H9 (cell line): ENCODE measurements around the gene ICE1. TPM values are rescaled to one million over a fixed set of nuclear protein-coding genes. Genes with fewer than 3 reads are reported as not detected.
"Not testable (repeated sequence)": the region's sequence is repeated elsewhere in the genome, so short reads cannot be mapped to it uniquely, and the experiment has no call there.

Experiments used
- DNase-seq: peaks from one replicate; pipeline ENCODE4 v3.0.0-alpha.2; 2017
- H2AFZ ChIP-seq: one replicate; pipeline ENCODE4 v1.6.1; 2013; ENCODE audit warnings: mild to moderate bottlenecking, low read length, control low read depth, moderate library complexity
- H2AK5ac ChIP-seq: 2 replicates; pipeline ENCODE4 v1.6.1; 2013; ENCODE audit warnings: low read length, control low read depth, mixed read lengths; ENCODE audit not compliant: insufficient read length
- H2BK120ac ChIP-seq: one replicate; pipeline ENCODE4 v1.6.1; 2013; ENCODE audit warnings: low read depth, mild to moderate bottlenecking, low read length, control low read depth, inconsistent platforms; ENCODE audit not compliant: poor library complexity, severe bottlenecking
- H2BK12ac ChIP-seq: 2 replicates; pipeline ENCODE4 v1.6.1; 2013; ENCODE audit warnings: low read length, control low read depth, mixed read lengths, low read depth; ENCODE audit not compliant: insufficient read length
- H2BK15ac ChIP-seq: 2 replicates; pipeline ENCODE4 v1.6.1; 2013; ENCODE audit warnings: low read depth, low read length, control low read depth
- H2BK20ac ChIP-seq: one replicate; pipeline ENCODE4 v1.6.1; 2013; ENCODE audit warnings: low read depth, mild to moderate bottlenecking, low read length, control low read depth, inconsistent platforms; ENCODE audit not compliant: poor library complexity, severe bottlenecking
- H2BK5ac ChIP-seq: 2 replicates; pipeline ENCODE4 v1.6.1; 2013; ENCODE audit warnings: low read length, control low read depth, mixed read lengths; ENCODE audit not compliant: insufficient read length
- H3K14ac ChIP-seq: 2 replicates; pipeline ENCODE4 v1.6.1; 2013; ENCODE audit warnings: low read length, control low read depth; ENCODE audit not compliant: insufficient read depth
- H3K18ac ChIP-seq: 2 replicates; pipeline ENCODE4 v1.6.1; 2013; ENCODE audit warnings: low read depth, mild to moderate bottlenecking, mixed read lengths, low read length, control low read depth; ENCODE audit not compliant: insufficient read length
- H3K23ac ChIP-seq: 2 replicates; pipeline ENCODE4 v1.6.1; 2013; ENCODE audit warnings: low read length, control low read depth, mixed read lengths, low read depth; ENCODE audit not compliant: insufficient read length
- H3K23me2 ChIP-seq: 2 replicates; pipeline ENCODE4 v1.6.1; 2013; ENCODE audit warnings: low read depth, mild to moderate bottlenecking, mixed read lengths, low read length, control low read depth; ENCODE audit not compliant: insufficient read length, poor library complexity, severe bottlenecking
- H3K27ac ChIP-seq: 2 replicates; pipeline ENCODE4 v1.5.1; 2013; ENCODE audit warnings: low read length, control low read depth, mixed read lengths, low read depth; ENCODE audit not compliant: insufficient read length
- H3K27me3 ChIP-seq: 2 replicates; pipeline ENCODE4 v1.6.1; 2013; ENCODE audit warnings: low read length, control low read depth, inconsistent platforms; ENCODE audit not compliant: insufficient read depth
- H3K4ac ChIP-seq: 2 replicates; pipeline ENCODE4 v1.6.1; 2013; ENCODE audit warnings: low read depth, mild to moderate bottlenecking, control low read depth, inconsistent platforms, low read length, moderate library complexity
- H3K4me1 ChIP-seq: 2 replicates; pipeline ENCODE4 v1.6.1; 2013; ENCODE audit warnings: low read length, control low read depth, inconsistent platforms; ENCODE audit not compliant: insufficient read depth
- H3K4me2 ChIP-seq: 2 replicates; pipeline ENCODE4 v1.6.1; 2013; ENCODE audit warnings: low read length, control low read depth, mixed read lengths; ENCODE audit not compliant: insufficient read length, insufficient read depth
- H3K56ac ChIP-seq: 2 replicates; pipeline ENCODE4 v1.6.1; 2013; ENCODE audit warnings: low read depth, mild to moderate bottlenecking, mixed read lengths, low read length, control low read depth; ENCODE audit not compliant: insufficient read length
- H3K79me1 ChIP-seq: 2 replicates; pipeline ENCODE4 v1.6.1; 2013; ENCODE audit warnings: low read depth, mild to moderate bottlenecking, moderate library complexity, low read length, control low read depth, inconsistent platforms; ENCODE audit not compliant: insufficient read depth, poor library complexity, severe bottlenecking
- H3K79me2 ChIP-seq: 2 replicates; pipeline ENCODE4 v1.6.1; 2013; ENCODE audit warnings: low read length, control low read depth, inconsistent platforms; ENCODE audit not compliant: insufficient read depth
- H3K9ac ChIP-seq: 2 replicates; pipeline ENCODE4 v1.6.1; 2013; ENCODE audit warnings: low read length, control low read depth, mixed read lengths; ENCODE audit not compliant: insufficient read length; ENCODE audit errors: extremely low read depth
- H3K9me3 ChIP-seq: one replicate; pipeline ENCODE4 v1.6.1; 2013; ENCODE audit warnings: low read depth, low read length, inconsistent platforms; ENCODE audit not compliant: control insufficient read depth
- H3T11ph ChIP-seq: one replicate; pipeline ENCODE4 v1.6.1; 2013; ENCODE audit warnings: mild to moderate bottlenecking, low read length, control low read depth, inconsistent platforms
- H4K20me1 ChIP-seq: one replicate; pipeline ENCODE4 v1.6.1; 2013; ENCODE audit not compliant: control insufficient read depth, insufficient read length, insufficient read depth
- H4K5ac ChIP-seq: 2 replicates; pipeline ENCODE4 v1.6.1; 2013; ENCODE audit warnings: low read depth, mild to moderate bottlenecking, mixed read lengths, low read length, control low read depth; ENCODE audit not compliant: insufficient read length
- H4K8ac ChIP-seq: replicated peaks from 2 replicates; pipeline ENCODE4 v1.6.1; 2013; ENCODE audit warnings: low read length, control low read depth, mixed read lengths, low read depth; ENCODE audit not compliant: insufficient read length
- H4K91ac ChIP-seq: 2 replicates; pipeline ENCODE4 v1.6.1; 2013; ENCODE audit warnings: low read depth, mild to moderate bottlenecking, moderate library complexity, mixed read lengths, low read length, control low read depth; ENCODE audit not compliant: insufficient read length
- H3K27ac Mint-ChIP-seq, 3 experiments: 2 replicates in 2 of 3; 3 replicates in 1 of 3; pipeline ENCODE4 v1.8.0; 2020 to 2021; ENCODE audit warnings: mixed read lengths in 3 of 3, mild to moderate bottlenecking in 1 of 3, moderate library complexity in 1 of 3
- H3K27me3 Mint-ChIP-seq: 2 replicates; pipeline ENCODE4 v1.8.0; 2021; ENCODE audit warnings: low read depth, mild to moderate bottlenecking, moderate library complexity, mixed read lengths
- H3K36me3 Mint-ChIP-seq, 3 experiments: 2 replicates in 2 of 3; 3 replicates in 1 of 3; pipeline ENCODE4 v1.8.0; 2020 to 2021; ENCODE audit warnings: low read depth in 3 of 3, mixed read lengths in 3 of 3; ENCODE audit not compliant: insufficient read depth in 1 of 3
- H3K4me1 Mint-ChIP-seq, 2 experiments: 2 replicates each; pipeline ENCODE4 v1.8.0; 2020; ENCODE audit warnings: mixed read lengths in 2 of 2
- H3K4me3 Mint-ChIP-seq, 2 experiments: 2 replicates in 1 of 2; 3 replicates in 1 of 2; pipeline ENCODE4 v1.8.0; 2020 to 2021; ENCODE audit warnings: mild to moderate bottlenecking in 2 of 2, mixed read lengths in 2 of 2, moderate library complexity in 1 of 2
- H3K9me3 Mint-ChIP-seq, 2 experiments: 2 replicates in 1 of 2; 3 replicates in 1 of 2; pipeline ENCODE4 v1.8.0; 2020; ENCODE audit warnings: mild to moderate bottlenecking in 2 of 2, mixed read lengths in 2 of 2, moderate library complexity in 1 of 2
- WGBS: extraction: QIAGEN DNeasy Blood & Tissue Kit; methylation state at CpG from one replicate; pipeline ENCODE4 v1.1.7; 2013; ENCODE audit warnings: missing lambda C conversion rate, low lambda C conversion rate, mixed read lengths; ENCODE audit not compliant: insufficient read length; ENCODE audit errors: extremely low coverage; 5-methylcytosine and 5-hydroxymethylcytosine counted together
- total RNA-seq: library from RNA; stranded (reverse); gene quantifications from 2 replicates; pipeline ENCODE4 v1.2.1, GENCODE V29; 2021
- TF ChIP-seq, protein P1 (sequence below): fragments of 200-600 bp; sonication (generic); conservative IDR thresholded peaks from 3 replicates; pipeline ENCODE4 v1.8.0; 2021; ENCODE audit warnings: antibody characterized with exemption, mild to moderate bottlenecking

Gene ICE1
- total RNA-seq, 1 experiment from 2014 or later = 45.1 TPM

DNA sequence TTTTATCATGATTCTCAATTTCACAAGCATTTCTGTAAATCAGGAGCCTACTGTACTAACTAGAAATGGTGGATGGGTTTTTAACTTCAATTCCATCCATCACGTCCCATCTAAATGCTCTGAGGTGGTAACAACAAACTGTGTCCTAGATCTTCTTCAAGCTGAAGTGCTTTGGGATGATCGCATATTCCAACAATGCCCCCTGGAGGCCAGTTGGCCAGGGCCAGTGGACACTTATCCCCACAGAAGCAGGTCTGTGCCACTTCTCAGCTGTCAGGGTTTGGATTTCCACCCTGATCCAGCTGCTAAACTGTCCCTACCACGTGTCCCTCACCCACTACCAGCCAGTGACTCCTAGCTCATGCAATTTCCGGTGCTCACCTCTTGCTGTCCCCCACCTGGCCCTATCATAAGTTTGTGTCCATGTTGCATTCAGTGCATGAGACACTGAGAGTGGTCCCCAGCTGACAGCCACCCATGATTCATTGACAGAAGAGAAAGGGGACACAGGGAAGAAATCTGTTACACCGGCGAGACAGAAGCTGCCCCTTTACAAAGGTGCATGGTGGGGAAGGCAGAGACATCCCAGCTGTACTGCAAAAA, 28.0 kb upstream of the ICE1 start:
- H2AFZ ChIP-seq, H3K4me2 ChIP-seq, H3K23me2 ChIP-seq, H3K14ac ChIP-seq, H2BK20ac ChIP-seq, H3K27me3 Mint-ChIP-seq, H2BK12ac ChIP-seq, H2BK120ac ChIP-seq, H3K4me1 ChIP-seq, H3T11ph ChIP-seq, H3K79me1 ChIP-seq, H2BK15ac ChIP-seq, H3K23ac ChIP-seq, H3K9me3 Mint-ChIP-seq, H3K27ac Mint-ChIP-seq, H3K27me3 ChIP-seq, H3K18ac ChIP-seq, H4K20me1 ChIP-seq, H3K79me2 ChIP-seq, H3K27ac ChIP-seq, H3K56ac ChIP-seq, H4K5ac ChIP-seq, H3K9me3 ChIP-seq, H3K4ac ChIP-seq, H3K9ac ChIP-seq, H3K4me3 Mint-ChIP-seq, H4K8ac ChIP-seq, H2AK5ac ChIP-seq, H3K36me3 Mint-ChIP-seq, H4K91ac ChIP-seq, H3K4me1 Mint-ChIP-seq, H2BK5ac ChIP-seq: not testable (repeated sequence)
- peak; percentile 57 for DNase-seq
- WGBS = no CpG with 5 or more reads among the region's 6 CpGs
- TF ChIP-seq, protein P1, sequence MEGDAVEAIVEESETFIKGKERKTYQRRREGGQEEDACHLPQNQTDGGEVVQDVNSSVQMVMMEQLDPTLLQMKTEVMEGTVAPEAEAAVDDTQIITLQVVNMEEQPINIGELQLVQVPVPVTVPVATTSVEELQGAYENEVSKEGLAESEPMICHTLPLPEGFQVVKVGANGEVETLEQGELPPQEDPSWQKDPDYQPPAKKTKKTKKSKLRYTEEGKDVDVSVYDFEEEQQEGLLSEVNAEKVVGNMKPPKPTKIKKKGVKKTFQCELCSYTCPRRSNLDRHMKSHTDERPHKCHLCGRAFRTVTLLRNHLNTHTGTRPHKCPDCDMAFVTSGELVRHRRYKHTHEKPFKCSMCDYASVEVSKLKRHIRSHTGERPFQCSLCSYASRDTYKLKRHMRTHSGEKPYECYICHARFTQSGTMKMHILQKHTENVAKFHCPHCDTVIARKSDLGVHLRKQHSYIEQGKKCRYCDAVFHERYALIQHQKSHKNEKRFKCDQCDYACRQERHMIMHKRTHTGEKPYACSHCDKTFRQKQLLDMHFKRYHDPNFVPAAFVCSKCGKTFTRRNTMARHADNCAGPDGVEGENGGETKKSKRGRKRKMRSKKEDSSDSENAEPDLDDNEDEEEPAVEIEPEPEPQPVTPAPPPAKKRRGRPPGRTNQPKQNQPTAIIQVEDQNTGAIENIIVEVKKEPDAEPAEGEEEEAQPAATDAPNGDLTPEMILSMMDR = peak; percentile 73

DNA sequence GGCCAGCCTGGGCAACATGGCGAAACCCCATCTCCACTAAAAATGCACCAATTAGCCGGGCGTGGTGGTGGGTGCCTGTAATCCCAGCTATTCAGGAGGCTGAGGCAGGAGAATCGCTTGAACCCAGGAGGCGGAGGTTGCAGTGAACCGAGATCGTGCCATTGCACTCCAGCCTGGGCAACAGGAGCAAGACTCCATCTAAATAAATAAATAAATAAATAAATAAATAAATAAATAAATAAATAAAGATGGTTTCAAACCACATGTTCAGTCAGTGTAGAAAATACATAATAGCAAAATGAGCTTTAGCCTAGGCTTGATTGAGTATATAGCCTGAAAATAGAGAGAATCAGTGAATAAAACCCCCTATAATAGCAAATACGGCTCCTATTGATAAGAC, 27.4 kb upstream of the ICE1 start:
- not testable (repeated sequence) for H2BK20ac ChIP-seq, H2BK5ac ChIP-seq, H3K14ac ChIP-seq, H4K91ac ChIP-seq, H3T11ph ChIP-seq, H3K23me2 ChIP-seq, H3K9me3 ChIP-seq, H4K20me1 ChIP-seq, H3K9ac ChIP-seq, H4K8ac ChIP-seq, H2BK12ac ChIP-seq, H3K27ac Mint-ChIP-seq, H2AK5ac ChIP-seq, H3K4me2 ChIP-seq, H2BK15ac ChIP-seq, H3K4me3 Mint-ChIP-seq, H3K79me1 ChIP-seq, H3K27me3 ChIP-seq, H3K4me1 Mint-ChIP-seq, H3K23ac ChIP-seq, H3K9me3 Mint-ChIP-seq, H2AFZ ChIP-seq, H3K27ac ChIP-seq, H4K5ac ChIP-seq, H2BK120ac ChIP-seq, H3K27me3 Mint-ChIP-seq, H3K18ac ChIP-seq, H3K4me1 ChIP-seq, H3K56ac ChIP-seq, H3K4ac ChIP-seq, H3K79me2 ChIP-seq, DNase-seq
- WGBS = no CpG with 5 or more reads among the region's 8 CpGs
- peaks cover 3 to 11% (median 4%) of the 10 kb centered on the region in 3 experiments; a peak in 6 of 7 replicates for H3K36me3 Mint-ChIP-seq
